Stomach (tissue), 4 donors: Measurements from ENCODE around the gene CEP164.

Experiments
- EP300 ChIP-seq: sonication (generic); formaldehyde crosslinking; IDR thresholded peaks from one replicate; pipeline ENCODE4 v1.6.1; 2017; ENCODE audit warnings: antibody characterized with exemption
- POLR2AphosphoS5 ChIP-seq, 3 donors: sonication (generic); formaldehyde crosslinking; IDR thresholded peaks; one replicate each; pipeline ENCODE4 v1.6.1; 2016; ENCODE audit warnings: antibody characterized with exemption in 3 of 3
- TF ChIP-seq, protein P1 (sequence below), 7 experiments: fragments of 450-650 bp in 4 of 7; fragments of 200-600 bp in 3 of 7; sonication (generic) in 3 of 7; IDR thresholded peaks; one replicate each; pipeline ENCODE4 v1.5.1; 2016 to 2019; ENCODE audit warnings: antibody characterized with exemption in 7 of 7, control low read depth in 2 of 7, mild to moderate bottlenecking in 1 of 7

- TF ChIP-seq EP300 = no peak
- TF ChIP-seq, protein P1, sequence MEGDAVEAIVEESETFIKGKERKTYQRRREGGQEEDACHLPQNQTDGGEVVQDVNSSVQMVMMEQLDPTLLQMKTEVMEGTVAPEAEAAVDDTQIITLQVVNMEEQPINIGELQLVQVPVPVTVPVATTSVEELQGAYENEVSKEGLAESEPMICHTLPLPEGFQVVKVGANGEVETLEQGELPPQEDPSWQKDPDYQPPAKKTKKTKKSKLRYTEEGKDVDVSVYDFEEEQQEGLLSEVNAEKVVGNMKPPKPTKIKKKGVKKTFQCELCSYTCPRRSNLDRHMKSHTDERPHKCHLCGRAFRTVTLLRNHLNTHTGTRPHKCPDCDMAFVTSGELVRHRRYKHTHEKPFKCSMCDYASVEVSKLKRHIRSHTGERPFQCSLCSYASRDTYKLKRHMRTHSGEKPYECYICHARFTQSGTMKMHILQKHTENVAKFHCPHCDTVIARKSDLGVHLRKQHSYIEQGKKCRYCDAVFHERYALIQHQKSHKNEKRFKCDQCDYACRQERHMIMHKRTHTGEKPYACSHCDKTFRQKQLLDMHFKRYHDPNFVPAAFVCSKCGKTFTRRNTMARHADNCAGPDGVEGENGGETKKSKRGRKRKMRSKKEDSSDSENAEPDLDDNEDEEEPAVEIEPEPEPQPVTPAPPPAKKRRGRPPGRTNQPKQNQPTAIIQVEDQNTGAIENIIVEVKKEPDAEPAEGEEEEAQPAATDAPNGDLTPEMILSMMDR (IDR thresholded peaks at IDR 0.05) = no peak
- no peak for TF ChIP-seq POLR2AphosphoS5 (IDR thresholded peaks at IDR 0.05)
Observed at GRCh38 chr11:117295438-117296137, 32.1 kb upstream of the CEP164 start.
